HCT116 (cell line): ENCODE measurements around the gene TENM4. TPM values are rescaled to one million over a fixed set of nuclear protein-coding genes. Genes with fewer than 3 reads are reported as not detected.

Experiments used
- ATAC-seq: fragments of 200-7000 bp; cut with Tn5 transposase; 2 replicates; pipeline ENCODE4 v1.9.1; 2020; ENCODE audit warnings: mild to moderate bottlenecking, moderate library complexity
- BruUV-seq: library from RNA; stranded (reverse); fragments of 400-500 nt; replicated peaks from 2 replicates; lab custom pipeline; 2021; lab: Mats Ljungman, UMichigan
- CTCF ChIA-PET: fragments of 300-600 bp; sonication (Branson Sonifier 250); formaldehyde crosslinking; loops from one replicate; lab custom pipeline; 2021; ENCODE audit warnings: antibody characterized with exemption; lab: Charles Lee
- POLR2A ChIA-PET: fragments of 300-600, 350-600 bp; sonication (Branson Sonifier 250); formaldehyde crosslinking; loops from one replicate; lab custom pipeline; 2021; ENCODE audit warnings: antibody characterized with exemption; lab: Charles Lee
- RAD21 ChIA-PET, 2 experiments: fragments of 300-600 bp; sonication (Branson Sonifier 250); formaldehyde crosslinking; loops; one replicate each; lab custom pipeline; 2023; ENCODE audit warnings: low total read pairs in 2 of 2; ENCODE audit not compliant: uncharacterized antibody in 2 of 2, unreplicated experiment in 2 of 2, low non-redundant PET in 1 of 2; lab: Charles Lee
- DNase-seq: peaks from one replicate; pipeline ENCODE4 v3.0.0-alpha.2; 2010; ENCODE audit warnings: low read depth, low spot score
- H2AFZ ChIP-seq: fragments of 200-600 bp; shearing (Covaris generic), sonication (generic); 2 replicates; pipeline ENCODE4 v1.6.1; 2017; ENCODE audit warnings: low read depth, mixed run types, mixed read lengths, antibody characterized with exemption, low read length; ENCODE audit not compliant: poor library complexity, severe bottlenecking
- H3K27ac ChIP-seq: 2 replicates; pipeline ENCODE4 v1.5.1; 2012; ENCODE audit warnings: low read depth, low read length
- H3K27me3 ChIP-seq: fragments of 200-600 bp; sonication (generic); 2 replicates; pipeline ENCODE4 v1.6.1; 2016; ENCODE audit warnings: mixed run types, low read length, mixed read lengths; ENCODE audit not compliant: insufficient read depth
- H3K36me3 ChIP-seq, 2 experiments: fragments of 200-500 bp in 1 of 2; fragments of 200-600 bp in 1 of 2; sonication (Bioruptor generic) in 1 of 2; sonication (generic) in 1 of 2; 2 replicates each; pipeline versions ENCODE4 v1.5.1 to v1.6.1; 2014 to 2016; ENCODE audit warnings: low read length in 2 of 2, inconsistent platforms in 1 of 2, mixed read lengths in 1 of 2, mixed run types in 1 of 2; ENCODE audit not compliant: insufficient read depth in 2 of 2, control insufficient read depth in 1 of 2
- H3K4me1 ChIP-seq, 2 experiments: fragments of 200-600 bp in 1 of 2; sonication (generic) in 1 of 2; 2 replicates each; pipeline versions ENCODE4 v1.5.1 to v1.6.1; 2012 to 2017; ENCODE audit warnings: low read length in 2 of 2, inconsistent platforms in 1 of 2, mild to moderate bottlenecking in 1 of 2, mixed read lengths in 1 of 2, mixed run types in 1 of 2, moderate library complexity in 1 of 2; ENCODE audit not compliant: insufficient read depth in 2 of 2, control insufficient read depth in 1 of 2
- H3K4me2 ChIP-seq: fragments of 200-600 bp; sonication (generic); 2 replicates; pipeline ENCODE4 v1.6.1; 2017; ENCODE audit warnings: mixed run types, low read length, mixed read lengths
- H3K4me3 ChIP-seq, 2 experiments: fragments of 200-600 bp in 1 of 2; sonication (generic) in 1 of 2; replicated peaks in 1 of 2; 2 replicates each; pipeline ENCODE4 v1.5.1; 2011 to 2016; ENCODE audit warnings: low read length in 2 of 2, control low read depth in 1 of 2, low read depth in 1 of 2, mild to moderate bottlenecking in 1 of 2, mixed read lengths in 1 of 2, mixed run types in 1 of 2
- H3K79me2 ChIP-seq: fragments of 200-600 bp; sonication (generic); 2 replicates; pipeline ENCODE4 v1.6.1; 2017; ENCODE audit warnings: mild to moderate bottlenecking, mixed run types, low read length, moderate library complexity, mixed read lengths; ENCODE audit not compliant: insufficient read depth
- H3K9ac ChIP-seq: fragments of 200-600 bp; sonication (generic); 2 replicates; pipeline ENCODE4 v1.6.1; 2016; ENCODE audit warnings: low read length, mixed read lengths
- H3K9me2 ChIP-seq: fragments of 200-600 bp; sonication (generic), shearing (Covaris generic); 2 replicates; pipeline ENCODE4 v1.6.1; 2017; ENCODE audit warnings: mixed run types, mild to moderate bottlenecking, moderate library complexity; ENCODE audit not compliant: insufficient read depth
- H3K9me3 ChIP-seq, 2 experiments: fragments of 200-500 bp in 1 of 2; fragments of 200-600 bp in 1 of 2; sonication (Bioruptor generic) in 1 of 2; sonication (generic) in 1 of 2; 2 replicates each; pipeline ENCODE4 v1.6.1; 2014 to 2017; ENCODE audit warnings: low read length in 2 of 2, mixed read lengths in 2 of 2, inconsistent platforms in 1 of 2, low read depth in 1 of 2, mild to moderate bottlenecking in 1 of 2, mixed run types in 1 of 2, moderate library complexity in 1 of 2; ENCODE audit not compliant: control insufficient read depth in 1 of 2, insufficient read depth in 1 of 2
- H4K20me1 ChIP-seq: fragments of 200-600 bp; sonication (generic), shearing (Covaris generic); 2 replicates; pipeline ENCODE4 v1.6.1; 2017; ENCODE audit warnings: mixed run types, mild to moderate bottlenecking, moderate library complexity; ENCODE audit not compliant: insufficient read depth
- CEBPB ChIP-seq: IDR thresholded peaks from 2 replicates; pipeline ENCODE4 v1.6.1; 2012; ENCODE audit warnings: low read depth
- EGR1 ChIP-seq: IDR thresholded peaks from 2 replicates; pipeline ENCODE4 v1.6.1; 2012; ENCODE audit warnings: low read depth
- EZH2 ChIP-seq: fragments of 200-600 bp; sonication (generic); IDR thresholded peaks from 2 replicates; pipeline ENCODE4 v1.6.1; 2017; ENCODE audit warnings: antibody characterized with exemption, mixed run types
- EZH2phosphoT487 ChIP-seq: fragments of 200-600 bp; IDR thresholded peaks from 2 replicates; pipeline ENCODE4 v1.6.1; 2018; ENCODE audit warnings: antibody characterized with exemption, borderline replicate concordance
- JUND ChIP-seq: IDR thresholded peaks from 2 replicates; pipeline ENCODE4 v1.6.1; 2012
- POLR2AphosphoS5 ChIP-seq: IDR thresholded peaks from 2 replicates; pipeline ENCODE4 v1.6.1; 2011; ENCODE audit warnings: mild to moderate bottlenecking, low read depth, low read length, moderate library complexity
- REST ChIP-seq: IDR thresholded peaks from 2 replicates; pipeline ENCODE4 v1.6.1; 2012; ENCODE audit warnings: low read depth
- TCF7L2 ChIP-seq: IDR thresholded peaks from 2 replicates; pipeline ENCODE4 v1.7.0; 2011; ENCODE audit warnings: borderline replicate concordance, inconsistent platforms; ENCODE audit not compliant: insufficient read depth, insufficient read length; ENCODE audit errors: extremely low read depth
- ZFX ChIP-seq: fragments of 450-650 bp; IDR thresholded peaks from 2 replicates; pipeline ENCODE4 v1.6.1; 2017
- intact Hi-C: fragments of 100-400 bp; cut with micrococcal nuclease; formaldehyde crosslinking; loops from 2 replicates; pipeline ENCODE4 v1.10.0; 2022
- total RNA-seq: library from RNA; stranded (reverse); gene quantifications from one replicate; pipeline ENCODE4 v1.2.1, GENCODE V29; 2021; ENCODE audit not compliant: unreplicated experiment

The TENM4 gene
- total RNA-seq, 1 experiment from 2014 or later = 0.05 TPM

DNA sequence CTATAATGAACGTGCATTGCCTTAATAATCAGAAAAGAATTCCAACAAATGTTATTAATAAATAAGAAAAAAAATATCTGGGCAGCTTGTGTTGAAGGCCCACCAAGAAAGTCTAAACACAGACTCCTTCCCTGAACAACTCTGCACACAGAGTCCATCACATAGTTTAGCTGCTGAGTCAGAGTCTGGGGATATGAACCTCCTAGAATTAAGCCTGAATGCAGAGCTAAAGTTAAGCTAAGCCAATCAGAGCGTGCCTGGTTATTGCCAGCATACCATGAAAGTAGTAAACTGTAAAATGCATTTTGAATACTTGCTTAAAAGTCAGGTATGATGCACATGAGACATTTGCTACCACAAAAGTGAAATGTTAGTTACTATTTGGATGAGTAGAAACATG lies 25.6 kb upstream of the TENM4 start:
- H3K4me2 ChIP-seq = no peak overlapping the region
- POLR2A ChIA-PET = no interaction called here
- intact Hi-C loops = no loop called here
- no peaks in the 10 kb centered on the region for H3K4me1 ChIP-seq
- DNase-seq = no peak
- ATAC-seq = no peak
- no peaks in the 10 kb centered on the region for H4K20me1 ChIP-seq
- no peak overlapping the region for H3K9ac ChIP-seq
- no TSS peak for BruUV-seq
- H3K9me3 ChIP-seq = no peaks in the 10 kb centered on the region
- no peaks in the 10 kb centered on the region for H3K9me2 ChIP-seq
- RAD21 ChIA-PET = no interaction called here
- H3K36me3 ChIP-seq = no peaks in the 10 kb centered on the region
- H3K4me3 ChIP-seq = no peak overlapping the region
- H3K79me2 ChIP-seq = no peaks in the 10 kb centered on the region
- TF ChIP-seq EZH2 (no peak), POLR2AphosphoS5 (no peak), TCF7L2 (no peak), REST (no peak), JUND (no peak), CEBPB (no peak)
- CTCF ChIA-PET = no interaction called here
- no peak overlapping the region for H2AFZ ChIP-seq
- no peak overlapping the region for H3K27ac ChIP-seq
- peaks cover 5% of the 10 kb centered on the region; the same call in 1 of the 2 replicates for H3K27me3 ChIP-seq

GRCh38 chr11:79465160-79465559 lies 24.3 kb upstream of the TENM4 start:
- no peak overlapping the region for H3K4me3 ChIP-seq
- intact Hi-C loops = no loop called here
- DNase-seq (no peak), ATAC-seq (no peak)
- TF ChIP-seq TCF7L2 = no peak
- no peak for TF ChIP-seq ZFX
- TF ChIP-seq JUND = no peak
- no peak for TF ChIP-seq EZH2
- TF ChIP-seq EZH2phosphoT487 = no peak
- TF ChIP-seq EGR1 = no peak
- no peak overlapping the region for H3K4me2 ChIP-seq
- H3K36me3 ChIP-seq = no peaks in the 10 kb centered on the region
- H3K9ac ChIP-seq = no peak overlapping the region
- H2AFZ ChIP-seq = no peak overlapping the region
- H3K4me1 ChIP-seq = no peaks in the 10 kb centered on the region
- peaks cover 5% of the 10 kb centered on the region; the same call in 1 of the 2 replicates for H3K27me3 ChIP-seq
- ChIA-PET RAD21 (no interaction called here), CTCF (no interaction called here), POLR2A (no interaction called here)
- no peaks in the 10 kb centered on the region for H3K9me2 ChIP-seq
- BruUV-seq = no TSS peak
- no peaks in the 10 kb centered on the region for H3K9me3 ChIP-seq
- H3K79me2 ChIP-seq = no peaks in the 10 kb centered on the region
- no peaks in the 10 kb centered on the region for H4K20me1 ChIP-seq
- no peak overlapping the region for H3K27ac ChIP-seq
